Fibroblast of the aortic adventitia (primary cell): ENCODE measurements around the gene CBLB. TPM values are rescaled to one million over a fixed set of nuclear protein-coding genes. Genes with fewer than 3 reads are reported as not detected.

Experiments
- DNase-seq: peaks from one replicate; pipeline ENCODE4 v3.0.0-alpha.2; 2010; ENCODE audit warnings: low read depth
- H3K4me3 ChIP-seq: 2 replicates; pipeline ENCODE4 v1.5.1; 2011; ENCODE audit warnings: low read depth, mild to moderate bottlenecking, control low read depth, low read length, moderate library complexity
- total RNA-seq: library from RNA; depleted of rRNA; stranded (reverse); fragments of >200 nt; gene quantifications from 2 replicates; pipeline ENCODE4 v1.2.3, GENCODE V29; 2012; ENCODE audit warnings: low replicate concordance
- TF ChIP-seq, protein P1 (sequence below): IDR thresholded peaks from 2 replicates; pipeline ENCODE4 v1.5.1; 2011; ENCODE audit warnings: mild to moderate bottlenecking, low read length, control low read depth, inconsistent platforms; ENCODE audit not compliant: insufficient read depth

The CBLB gene
- total RNA-seq, 1 donor, result 63.9 TPM

DNA sequence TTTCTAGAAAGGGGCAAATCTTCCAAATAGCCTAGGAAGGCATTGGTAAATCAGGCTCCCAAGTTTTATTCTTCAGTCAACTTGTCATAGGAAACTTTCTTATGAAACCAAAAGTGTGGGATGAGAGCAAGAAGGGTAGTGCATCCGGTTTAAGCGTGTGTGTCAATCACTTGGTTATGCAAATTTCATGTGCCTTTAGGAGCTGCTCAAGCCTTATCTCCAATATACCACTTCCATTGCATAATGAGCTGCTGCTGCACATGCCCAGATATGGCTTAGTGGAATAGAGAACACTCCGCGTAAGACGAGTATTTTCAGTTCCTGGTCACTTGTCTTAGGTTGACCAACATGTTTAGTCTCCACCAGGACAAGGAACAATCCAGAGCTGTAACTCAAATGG lies 242.1 kb downstream of the CBLB start:
- TF ChIP-seq, protein P1, sequence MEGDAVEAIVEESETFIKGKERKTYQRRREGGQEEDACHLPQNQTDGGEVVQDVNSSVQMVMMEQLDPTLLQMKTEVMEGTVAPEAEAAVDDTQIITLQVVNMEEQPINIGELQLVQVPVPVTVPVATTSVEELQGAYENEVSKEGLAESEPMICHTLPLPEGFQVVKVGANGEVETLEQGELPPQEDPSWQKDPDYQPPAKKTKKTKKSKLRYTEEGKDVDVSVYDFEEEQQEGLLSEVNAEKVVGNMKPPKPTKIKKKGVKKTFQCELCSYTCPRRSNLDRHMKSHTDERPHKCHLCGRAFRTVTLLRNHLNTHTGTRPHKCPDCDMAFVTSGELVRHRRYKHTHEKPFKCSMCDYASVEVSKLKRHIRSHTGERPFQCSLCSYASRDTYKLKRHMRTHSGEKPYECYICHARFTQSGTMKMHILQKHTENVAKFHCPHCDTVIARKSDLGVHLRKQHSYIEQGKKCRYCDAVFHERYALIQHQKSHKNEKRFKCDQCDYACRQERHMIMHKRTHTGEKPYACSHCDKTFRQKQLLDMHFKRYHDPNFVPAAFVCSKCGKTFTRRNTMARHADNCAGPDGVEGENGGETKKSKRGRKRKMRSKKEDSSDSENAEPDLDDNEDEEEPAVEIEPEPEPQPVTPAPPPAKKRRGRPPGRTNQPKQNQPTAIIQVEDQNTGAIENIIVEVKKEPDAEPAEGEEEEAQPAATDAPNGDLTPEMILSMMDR, result no peak
- no peak overlapping the region for H3K4me3 ChIP-seq
- no peak for DNase-seq

DNA sequence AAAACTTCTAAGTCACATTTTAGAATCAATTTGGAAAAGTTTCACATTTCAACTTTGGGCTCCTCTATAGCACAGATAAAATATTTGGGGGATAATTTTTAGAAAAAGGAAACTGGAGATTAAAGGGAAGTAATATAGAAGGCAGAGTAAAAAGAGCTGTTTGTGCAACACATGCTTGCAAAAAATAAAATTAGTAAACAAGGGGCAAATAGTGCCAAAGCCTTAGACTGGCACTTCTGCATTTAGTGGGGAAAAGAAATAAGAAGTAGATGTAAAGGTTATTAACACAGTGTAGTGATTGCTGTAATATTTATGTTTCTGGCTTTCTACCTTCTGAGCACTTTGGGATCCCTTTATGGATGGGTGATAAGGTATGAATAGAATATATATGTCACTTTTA lies 246.6 kb downstream of the CBLB start:
- DNase-seq, result no peak
- H3K4me3 ChIP-seq, result no peak overlapping the region
- TF ChIP-seq, protein P1, result no peak

DNA sequence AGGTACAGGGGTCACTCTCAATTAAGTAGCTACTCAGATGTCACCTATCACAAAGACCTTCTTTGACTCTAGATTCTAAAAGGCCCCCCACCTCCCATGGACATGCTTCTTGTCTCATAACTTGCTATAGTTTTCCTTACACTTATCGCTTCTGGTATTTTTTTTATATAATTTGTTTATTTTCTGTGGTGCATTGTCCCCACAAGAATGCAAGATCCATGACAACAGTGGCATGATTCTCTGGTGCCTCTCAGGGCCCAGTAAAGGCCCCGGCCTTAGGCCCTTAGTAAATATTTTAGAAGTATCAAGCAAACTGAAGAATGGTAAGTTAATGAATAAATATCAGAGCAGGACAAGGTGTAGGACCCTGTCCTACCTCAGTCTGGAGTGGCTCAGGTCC lies 248.6 kb downstream of the CBLB start:
- DNase-seq, result no peak
- no peak overlapping the region for H3K4me3 ChIP-seq
- TF ChIP-seq, protein P1, result no peak

- no peak for DNase-seq
- no peak overlapping the region for H3K4me3 ChIP-seq
- TF ChIP-seq, protein P1, result no peak
These were observed 249.2 kb downstream of the CBLB start for GRCh38 chr3:105619651-105620050.

GRCh38 chr3:105618556-105618955 lies 250.3 kb downstream of the CBLB start:
- no peak overlapping the region for H3K4me3 ChIP-seq
- DNase-seq, result no peak
- TF ChIP-seq, protein P1, result no peak

DNA sequence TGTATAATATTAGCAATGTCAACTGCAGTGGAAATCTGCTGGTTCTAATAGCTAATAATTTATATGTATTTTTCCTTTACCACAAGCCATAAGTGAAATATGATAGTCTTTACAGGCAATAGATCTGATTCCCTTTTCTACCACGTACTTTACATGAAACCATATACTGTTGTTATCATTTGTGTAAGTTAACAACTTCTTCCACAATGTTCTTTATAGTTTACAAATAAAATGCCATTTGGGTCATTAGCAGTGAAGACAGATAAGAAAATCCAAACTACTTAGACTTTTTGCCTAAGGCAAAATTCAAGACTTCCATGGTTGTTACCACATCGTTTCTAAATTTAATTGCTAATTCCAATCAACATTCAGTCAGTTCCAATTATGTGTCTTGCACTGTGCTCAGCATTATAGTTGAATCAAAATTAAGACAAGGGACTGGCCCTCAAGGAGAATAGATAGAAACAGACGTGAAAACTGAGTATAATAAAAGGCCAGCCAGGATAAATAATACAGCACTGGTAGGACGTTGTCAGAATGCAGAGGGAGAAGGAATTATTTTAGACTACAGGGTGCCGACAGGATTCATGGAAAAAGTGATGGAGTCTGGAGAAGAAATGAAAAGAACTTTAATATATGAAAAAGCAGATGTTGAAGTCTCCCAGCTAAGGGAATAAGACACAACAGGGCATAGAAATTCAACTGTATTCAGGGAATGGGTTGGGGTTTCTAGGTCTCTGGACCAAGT lies 252.3 kb downstream of the CBLB start:
- TF ChIP-seq, protein P1, result no peak
- H3K4me3 ChIP-seq, result no peak overlapping the region
- no peak for DNase-seq

DNA sequence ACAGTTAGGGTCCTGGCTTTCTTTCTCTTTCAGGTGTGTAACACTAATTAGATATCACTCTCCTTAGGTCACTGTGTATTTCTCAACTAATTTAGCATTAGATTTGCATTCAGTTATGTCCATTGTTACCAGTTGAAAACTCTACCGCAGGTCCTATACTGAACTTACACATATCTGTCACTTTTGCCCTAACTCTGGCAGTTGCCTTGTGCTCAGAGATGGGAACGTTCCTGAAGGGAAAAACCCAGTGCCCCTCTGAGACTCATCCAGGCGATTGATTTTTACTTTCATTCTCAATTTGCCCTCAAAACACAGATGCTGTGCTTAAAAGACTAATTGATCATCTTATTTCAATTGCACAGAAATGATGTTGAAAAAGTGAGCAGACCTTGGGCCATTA lies 253.0 kb downstream of the CBLB start:
- TF ChIP-seq, protein P1, result no peak
- H3K4me3 ChIP-seq, result no peak overlapping the region
- DNase-seq, result no peak
